Amniotic epithelial cell (primary cell): ENCODE measurements around the gene TBX20.
"Not testable (repeated sequence)": the region's sequence is repeated elsewhere in the genome, so short reads cannot be mapped to it uniquely, and the experiment has no call there.

Experiments
- DNase-seq: peaks from one replicate; pipeline ENCODE4 v3.0.0-alpha.2; 2010; ENCODE audit warnings: low read depth

Gene TBX20

DNA sequence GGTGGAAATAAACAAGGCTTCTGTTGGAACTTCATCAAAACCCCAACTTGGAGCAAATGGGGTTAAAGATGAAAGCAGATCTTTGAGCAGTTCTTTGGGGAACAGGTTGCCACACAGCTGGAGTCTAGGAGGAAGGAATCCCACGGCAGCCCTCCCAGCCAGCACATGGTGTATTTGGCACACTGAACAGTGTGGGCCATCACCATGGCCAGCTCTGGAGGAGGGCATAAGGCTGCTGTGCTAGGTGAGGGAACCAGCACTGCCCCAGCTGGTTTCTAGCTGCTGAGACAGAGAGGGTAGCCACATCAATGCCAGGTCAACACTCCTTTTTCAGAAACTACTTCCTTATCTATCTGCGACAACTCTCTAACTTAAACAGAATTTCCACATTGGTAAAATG lies 33.7 kb downstream of the TBX20 start:
- not testable (repeated sequence) for DNase-seq

- DNase-seq = not testable (repeated sequence)
These were observed 37.9 kb downstream of the TBX20 start for GRCh38 chr7:35216033-35216432.

GRCh38 chr7:35215063-35215462 lies 38.8 kb downstream of the TBX20 start:
- DNase-seq = not testable (repeated sequence)

- DNase-seq = not testable (repeated sequence)
These were observed 47.0 kb downstream of the TBX20 start for GRCh38 chr7:35206924-35207323.

- not testable (repeated sequence) for DNase-seq
These were observed 49.0 kb downstream of the TBX20 start for GRCh38 chr7:35204850-35205249.

DNA sequence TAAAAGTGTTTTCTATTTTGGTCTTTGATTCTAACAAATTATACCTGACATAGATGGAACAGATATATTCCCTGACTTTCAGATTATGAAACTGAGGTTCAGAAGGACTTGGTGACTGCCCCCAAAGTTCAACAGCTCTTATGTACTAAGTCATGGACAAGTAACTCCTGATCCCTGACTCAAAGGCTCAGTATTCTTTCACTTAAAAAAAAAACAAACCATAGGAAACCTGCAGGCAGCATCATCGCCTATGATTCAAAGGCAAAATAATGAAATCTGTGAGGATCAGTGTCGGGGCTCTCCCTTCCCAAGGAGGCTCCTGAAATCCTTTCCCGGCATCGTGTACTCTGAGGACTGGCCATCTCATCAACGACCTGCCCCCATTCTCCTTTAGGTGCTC lies 49.9 kb downstream of the TBX20 start:
- not testable (repeated sequence) for DNase-seq

DNA sequence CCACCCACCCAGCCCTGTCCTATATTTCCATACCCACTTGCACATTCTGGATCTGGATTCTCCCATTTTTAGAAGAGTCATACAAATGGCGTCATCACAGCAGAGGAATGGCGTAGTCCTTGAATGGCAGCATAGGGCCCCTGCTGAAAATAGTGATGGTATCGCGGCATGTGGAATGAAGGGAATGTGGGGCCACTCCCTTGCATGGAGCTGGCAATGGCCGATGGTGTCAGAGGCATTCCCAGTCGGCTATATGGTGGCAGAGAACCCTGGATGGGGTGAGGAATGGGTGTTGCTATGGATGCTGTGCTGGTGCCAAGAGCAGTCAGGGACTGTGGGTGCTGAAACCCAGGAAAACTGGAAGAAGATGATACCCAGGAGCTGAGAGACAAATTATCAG lies 51.5 kb downstream of the TBX20 start:
- not testable (repeated sequence) for DNase-seq

GRCh38 chr7:35200170-35200569 lies 53.7 kb downstream of the TBX20 start:
- DNase-seq = not testable (repeated sequence)

GRCh38 chr7:35198370-35199140 lies 55.3 kb downstream of the TBX20 start:
- peak; percentile 77 for DNase-seq

- DNase-seq = not testable (repeated sequence)
These were observed 62.3 kb downstream of the TBX20 start for GRCh38 chr7:35191571-35191970.

GRCh38 chr7:35190146-35190773 lies 63.6 kb downstream of the TBX20 start:
- DNase-seq = not testable (repeated sequence)

GRCh38 chr7:35186751-35187150 lies 67.1 kb downstream of the TBX20 start:
- peak; percentile 53 for DNase-seq

DNA sequence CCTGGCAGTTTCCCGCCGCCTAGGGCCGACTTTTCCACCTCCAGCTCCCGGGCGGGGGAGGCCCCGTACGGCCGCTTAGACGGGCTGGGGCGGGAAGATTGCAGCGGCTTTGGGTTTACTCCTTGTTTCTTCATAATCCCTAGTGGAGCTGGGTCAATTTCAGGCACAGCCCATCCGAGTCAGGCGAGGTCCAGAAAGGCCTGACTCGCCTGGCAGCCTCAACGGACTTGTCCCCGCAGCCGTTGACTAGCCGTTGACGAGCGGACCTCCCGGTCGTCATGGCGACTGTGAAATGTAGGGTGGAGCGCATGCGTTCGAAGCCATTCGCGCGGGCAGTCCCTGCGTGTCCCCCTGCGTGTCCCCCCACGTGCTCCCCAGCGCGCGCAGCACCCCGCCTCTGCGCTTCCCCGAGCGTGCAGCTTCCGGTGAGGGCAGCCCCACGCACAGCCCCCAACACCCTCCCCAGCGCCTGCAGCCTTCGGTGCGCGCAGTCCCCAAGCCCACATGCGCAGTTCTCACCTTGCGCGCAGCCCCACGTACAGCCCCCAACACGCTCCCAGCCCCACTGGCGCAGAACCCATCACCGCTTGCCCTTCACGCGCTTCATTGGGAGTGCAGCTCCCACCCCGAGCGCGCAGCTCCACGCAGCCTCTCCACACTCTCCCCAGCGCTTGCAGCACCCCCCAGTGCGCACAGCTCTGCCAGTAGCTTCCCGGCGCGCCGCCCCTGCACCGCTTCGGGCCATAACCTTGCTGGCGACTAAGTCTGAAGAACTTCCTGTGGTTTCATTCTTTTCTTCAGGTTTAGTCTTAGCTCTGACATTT lies 67.8 kb downstream of the TBX20 start:
- DNase-seq = peak; percentile 59

GRCh38 chr7:35185578-35185907 lies 68.4 kb downstream of the TBX20 start:
- peak; percentile 11 for DNase-seq

GRCh38 chr7:35184961-35185360 lies 68.9 kb downstream of the TBX20 start:
- DNase-seq = not testable (repeated sequence)

GRCh38 chr7:35183873-35184503 lies 69.9 kb downstream of the TBX20 start:
- DNase-seq = not testable (repeated sequence)

GRCh38 chr7:35180665-35181064 lies 73.2 kb downstream of the TBX20 start:
- DNase-seq = peak; percentile 25

GRCh38 chr7:35173176-35173575 lies 80.7 kb downstream of the TBX20 start:
- DNase-seq = not testable (repeated sequence)

DNA sequence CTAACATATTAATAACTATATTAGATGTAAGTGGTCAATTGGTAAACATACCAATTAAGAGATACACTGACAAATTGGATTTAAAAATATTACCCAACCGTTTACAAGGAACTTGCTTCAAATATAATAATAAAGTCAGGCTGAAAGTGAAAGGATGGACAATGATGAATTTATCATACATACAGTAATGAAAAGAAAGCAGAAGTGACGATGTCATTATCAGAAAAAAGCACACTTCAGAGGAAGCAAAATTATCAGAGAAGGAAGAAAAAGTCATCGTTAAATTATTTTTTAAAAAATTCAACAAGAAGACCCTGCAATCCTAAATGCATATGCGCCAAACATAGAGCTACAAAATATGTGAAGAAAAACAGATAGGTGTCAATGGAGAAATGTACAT lies 81.8 kb downstream of the TBX20 start:
- DNase-seq = not testable (repeated sequence)

DNA sequence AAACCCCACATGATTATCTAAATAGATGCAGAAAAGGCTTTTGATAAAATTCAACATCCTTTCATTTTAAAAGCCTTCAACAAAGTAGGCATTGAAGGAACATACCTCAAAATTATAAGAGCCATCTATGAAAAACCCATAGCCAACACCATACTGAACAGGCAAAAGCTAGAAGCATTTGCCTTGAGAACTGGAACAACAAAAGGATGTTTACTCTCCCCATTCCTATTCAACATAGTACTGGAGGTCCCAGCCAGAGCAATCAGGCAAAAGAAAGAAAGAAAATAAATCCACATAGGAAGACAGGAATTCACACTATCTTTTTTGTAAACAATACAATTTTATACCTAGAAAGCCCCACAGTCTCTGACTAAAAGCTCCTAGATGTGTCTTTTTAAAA lies 86.2 kb downstream of the TBX20 start:
- DNase-seq = not testable (repeated sequence)

GRCh38 chr7:35167158-35167557 lies 86.7 kb downstream of the TBX20 start:
- not testable (repeated sequence) for DNase-seq

- not testable (repeated sequence) for DNase-seq
These were observed 92.7 kb downstream of the TBX20 start for GRCh38 chr7:35161059-35161740.
